ENCODE measurements around the gene E2F6. TPM values are rescaled to one million over a fixed set of nuclear protein-coding genes. Genes with fewer than 3 reads are reported as not detected.

The E2F6 gene
- polyA plus RNA-seq, 4 donors = 22.8 to 26.5 (median 24.3) TPM

- DNase-seq (ENCODE audit: low read depth in 4 of 4, low spot score in 3 of 4) = no peak
Measured at GRCh38 chr2:11465110-11465484, 864 bp downstream of the E2F6 start.

GRCh38 chr2:11459816-11460215 lies 6.1 kb downstream of the E2F6 start:
- DNase-seq (ENCODE audit: low read depth in 4 of 4, low spot score in 3 of 4) = no peak

GRCh38 chr2:11458753-11459152 lies 7.2 kb downstream of the E2F6 start:
- no peak for DNase-seq (ENCODE audit: low read depth in 4 of 4, low spot score in 3 of 4)

GRCh38 chr2:11457935-11458334 lies 8.0 kb downstream of the E2F6 start:
- no peak for DNase-seq (ENCODE audit: low read depth in 4 of 4, low spot score in 3 of 4)

GRCh38 chr2:11456251-11456650 lies 9.7 kb downstream of the E2F6 start:
- DNase-seq (ENCODE audit: low read depth in 4 of 4, low spot score in 3 of 4) = no peak

GRCh38 chr2:11454824-11455223 lies 11.1 kb downstream of the E2F6 start:
- no peak for DNase-seq (ENCODE audit: low read depth in 4 of 4, low spot score in 3 of 4)

GRCh38 chr2:11450791-11451190 lies 15.2 kb downstream of the E2F6 start:
- DNase-seq (ENCODE audit: low read depth in 4 of 4, low spot score in 3 of 4) = no peak

GRCh38 chr2:11446733-11447248 lies 19.2 kb downstream of the E2F6 start:
- DNase-seq (ENCODE audit: low read depth in 4 of 4, low spot score in 3 of 4) = peak; percentile 40 to 63 (median 52)

- DNase-seq (ENCODE audit: low read depth in 4 of 4, low spot score in 3 of 4) = no peak
Measured at GRCh38 chr2:11444737-11445136, 21.2 kb downstream of the E2F6 start.

GRCh38 chr2:11438555-11439080 lies 27.3 kb downstream of the E2F6 start:
- no peak for DNase-seq (ENCODE audit: low read depth in 4 of 4, low spot score in 3 of 4)

GRCh38 chr2:11437602-11438001 lies 28.4 kb downstream of the E2F6 start:
- no peak for DNase-seq (ENCODE audit: low read depth in 4 of 4, low spot score in 3 of 4)

GRCh38 chr2:11435036-11435435 lies 30.9 kb downstream of the E2F6 start:
- DNase-seq (ENCODE audit: low read depth in 4 of 4, low spot score in 3 of 4) = no peak

- DNase-seq (ENCODE audit: low read depth in 4 of 4, low spot score in 3 of 4) = no peak
Measured at GRCh38 chr2:11434443-11434842, 31.5 kb downstream of the E2F6 start.

- DNase-seq (ENCODE audit: low read depth in 4 of 4, low spot score in 3 of 4) = no peak
Measured at GRCh38 chr2:11433822-11434221, 32.1 kb downstream of the E2F6 start.

GRCh38 chr2:11430729-11431128 lies 35.2 kb downstream of the E2F6 start:
- DNase-seq (ENCODE audit: low read depth in 4 of 4, low spot score in 3 of 4) = no peak

- DNase-seq (ENCODE audit: low read depth in 4 of 4, low spot score in 3 of 4) = no peak
Measured at GRCh38 chr2:11427224-11427623, 38.7 kb downstream of the E2F6 start.

GRCh38 chr2:11422901-11423435 lies 43.0 kb downstream of the E2F6 start:
- DNase-seq (ENCODE audit: low read depth in 4 of 4, low spot score in 3 of 4) = no peak

- DNase-seq (ENCODE audit: low read depth in 4 of 4, low spot score in 3 of 4) = no peak
Measured at GRCh38 chr2:11422491-11422865, 43.5 kb downstream of the E2F6 start.

- no peak for DNase-seq (ENCODE audit: low read depth in 4 of 4, low spot score in 3 of 4)
Measured at GRCh38 chr2:11421863-11422490, 44.0 kb downstream of the E2F6 start.

- no peak for DNase-seq (ENCODE audit: low read depth in 4 of 4, low spot score in 3 of 4)
Measured at GRCh38 chr2:11420671-11421070, 45.3 kb downstream of the E2F6 start.

- DNase-seq (ENCODE audit: low read depth in 4 of 4, low spot score in 3 of 4) = no peak
Measured at GRCh38 chr2:11420190-11420589, 45.8 kb downstream of the E2F6 start.

GRCh38 chr2:11419781-11420180 lies 46.2 kb downstream of the E2F6 start:
- DNase-seq (ENCODE audit: low read depth in 4 of 4, low spot score in 3 of 4) = no peak
